Astrocyte (in vitro differentiated cells and primary cell): ENCODE results near the gene KCNA3. TPM values are rescaled to one million over a fixed set of nuclear protein-coding genes. Genes with fewer than 3 reads are reported as not detected.

Source experiments
- DNase-seq: peaks from one replicate; pipeline ENCODE4 v3.0.0-alpha.2; 2010; ENCODE audit warnings: low read depth
- FAIRE-seq: peaks from 2 replicates; lab custom pipeline; 2011; peaks lifted over from hg19 to GRCh38; lab: Jason Lieb, UNC
- H2AFZ ChIP-seq: 2 replicates; pipeline ENCODE4 v1.6.0; 2012; ENCODE audit warnings: low read depth, low read length, inconsistent platforms
- H3K27ac ChIP-seq: 2 replicates; pipeline ENCODE4 v1.5.1; 2011; ENCODE audit warnings: low read depth, low read length, inconsistent platforms
- H3K27me3 ChIP-seq: 2 replicates; pipeline ENCODE4 v1.6.0; 2011; ENCODE audit warnings: low read length, inconsistent platforms; ENCODE audit not compliant: insufficient read depth
- H3K36me3 ChIP-seq: 2 replicates; pipeline ENCODE4 v1.5.1; 2011; ENCODE audit warnings: low read length, inconsistent platforms; ENCODE audit not compliant: insufficient read depth
- H3K4me1 ChIP-seq: 2 replicates; pipeline ENCODE4 v1.5.1; 2011; ENCODE audit warnings: low read length, inconsistent platforms; ENCODE audit not compliant: insufficient read depth
- H3K4me2 ChIP-seq: 2 replicates; pipeline ENCODE4 v1.6.0; 2012; ENCODE audit warnings: low read length, inconsistent platforms
- H3K4me3 ChIP-seq: 2 replicates; pipeline ENCODE4 v1.5.1; 2011; ENCODE audit warnings: low read depth, mild to moderate bottlenecking, low read length, inconsistent platforms; ENCODE audit not compliant: insufficient read depth
- H3K79me2 ChIP-seq: 2 replicates; pipeline ENCODE4 v1.6.0; 2012; ENCODE audit warnings: mild to moderate bottlenecking, low read length, inconsistent platforms; ENCODE audit not compliant: insufficient read depth
- H3K9ac ChIP-seq: 2 replicates; pipeline ENCODE4 v1.6.0; 2012; ENCODE audit warnings: mild to moderate bottlenecking, low read length, inconsistent platforms
- H3K9me3 ChIP-seq: 2 replicates; pipeline ENCODE4 v1.5.1; 2012; ENCODE audit warnings: low read depth, mild to moderate bottlenecking, low read length, inconsistent platforms; ENCODE audit not compliant: insufficient read depth
- H4K20me1 ChIP-seq: 2 replicates; pipeline ENCODE4 v1.6.0; 2012; ENCODE audit warnings: low read length, inconsistent platforms; ENCODE audit not compliant: insufficient read depth
- H3K27ac Mint-ChIP-seq: one replicate; pipeline ENCODE4 v1.8.0; 2021; ENCODE audit warnings: mild to moderate bottlenecking, mixed read lengths; ENCODE audit not compliant: unreplicated experiment
- H3K27me3 Mint-ChIP-seq: one replicate; pipeline ENCODE4 v1.8.0; 2021; ENCODE audit warnings: low read depth, mixed read lengths; ENCODE audit not compliant: unreplicated experiment
- H3K36me3 Mint-ChIP-seq: one replicate; pipeline ENCODE4 v1.8.0; 2021; ENCODE audit warnings: low read depth, mixed read lengths; ENCODE audit not compliant: unreplicated experiment
- H3K4me1 Mint-ChIP-seq: one replicate; pipeline ENCODE4 v1.8.0; 2021; ENCODE audit warnings: low read depth, mixed read lengths; ENCODE audit not compliant: unreplicated experiment
- H3K4me3 Mint-ChIP-seq: one replicate; pipeline ENCODE4 v1.8.0; 2021; ENCODE audit warnings: mild to moderate bottlenecking, moderate library complexity, mixed read lengths; ENCODE audit not compliant: unreplicated experiment
- H3K9me3 Mint-ChIP-seq: one replicate; pipeline ENCODE4 v1.8.0; 2021; ENCODE audit warnings: mild to moderate bottlenecking, mixed read lengths; ENCODE audit not compliant: unreplicated experiment
- EZH2 ChIP-seq: IDR thresholded peaks from 2 replicates; pipeline ENCODE4 v1.6.1; 2012; ENCODE audit warnings: mild to moderate bottlenecking, low read length, inconsistent platforms; ENCODE audit not compliant: insufficient read depth
- total RNA-seq: library from RNA; stranded (reverse); gene quantifications from 2 replicates; pipeline ENCODE4 v1.2.1, GENCODE V29; 2021
- TF ChIP-seq, protein P1 (sequence below): IDR thresholded peaks from 2 replicates; pipeline ENCODE4 v1.5.1; 2011; ENCODE audit warnings: low read depth, mild to moderate bottlenecking, inconsistent platforms, low read length, moderate library complexity; ENCODE audit not compliant: insufficient read depth

The KCNA3 gene
- total RNA-seq, 1 donor from 2014 or later = 0.09 TPM

DNA sequence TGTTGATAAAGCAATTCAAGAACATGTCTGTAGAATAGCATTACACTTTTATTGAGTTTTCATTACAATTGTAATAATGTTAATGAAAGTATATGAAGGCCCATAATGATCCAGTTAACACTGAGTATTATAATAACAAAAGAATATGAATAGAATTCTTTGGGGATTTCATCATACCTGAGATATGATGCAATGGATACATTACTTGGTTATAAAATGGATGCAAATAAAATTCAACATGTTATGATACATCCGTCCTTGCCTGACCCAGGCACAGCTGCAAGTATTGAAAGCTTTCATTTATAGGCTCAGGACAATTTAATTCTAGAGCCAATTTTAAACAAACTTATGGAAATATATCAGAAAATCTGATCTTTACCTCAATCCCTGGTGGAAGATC is 8.2 kb upstream of the KCNA3 start:
- H3K36me3 Mint-ChIP-seq = no peaks in the 10 kb centered on the region
- Histone ChIP-seq H3K4me1 (no peaks in the 10 kb centered on the region), H3K27me3 (no peaks in the 10 kb centered on the region), H3K27ac (no peak overlapping the region), H4K20me1 (no peaks in the 10 kb centered on the region), H3K36me3 (no peaks in the 10 kb centered on the region), H3K4me2 (no peak overlapping the region), H2AFZ (no peak overlapping the region), H3K79me2 (no peaks in the 10 kb centered on the region), H3K9me3 (no peaks in the 10 kb centered on the region), H3K4me3 (no peak overlapping the region), H3K9ac (no peak overlapping the region)
- no peak overlapping the region for H3K27ac Mint-ChIP-seq
- FAIRE-seq (no peak), DNase-seq (no peak)
- H3K27me3 Mint-ChIP-seq = peaks cover 31% of the 10 kb centered on the region
- H3K4me3 Mint-ChIP-seq = no peak overlapping the region
- peaks cover 5% of the 10 kb centered on the region for H3K4me1 Mint-ChIP-seq
- TF ChIP-seq, protein P1, sequence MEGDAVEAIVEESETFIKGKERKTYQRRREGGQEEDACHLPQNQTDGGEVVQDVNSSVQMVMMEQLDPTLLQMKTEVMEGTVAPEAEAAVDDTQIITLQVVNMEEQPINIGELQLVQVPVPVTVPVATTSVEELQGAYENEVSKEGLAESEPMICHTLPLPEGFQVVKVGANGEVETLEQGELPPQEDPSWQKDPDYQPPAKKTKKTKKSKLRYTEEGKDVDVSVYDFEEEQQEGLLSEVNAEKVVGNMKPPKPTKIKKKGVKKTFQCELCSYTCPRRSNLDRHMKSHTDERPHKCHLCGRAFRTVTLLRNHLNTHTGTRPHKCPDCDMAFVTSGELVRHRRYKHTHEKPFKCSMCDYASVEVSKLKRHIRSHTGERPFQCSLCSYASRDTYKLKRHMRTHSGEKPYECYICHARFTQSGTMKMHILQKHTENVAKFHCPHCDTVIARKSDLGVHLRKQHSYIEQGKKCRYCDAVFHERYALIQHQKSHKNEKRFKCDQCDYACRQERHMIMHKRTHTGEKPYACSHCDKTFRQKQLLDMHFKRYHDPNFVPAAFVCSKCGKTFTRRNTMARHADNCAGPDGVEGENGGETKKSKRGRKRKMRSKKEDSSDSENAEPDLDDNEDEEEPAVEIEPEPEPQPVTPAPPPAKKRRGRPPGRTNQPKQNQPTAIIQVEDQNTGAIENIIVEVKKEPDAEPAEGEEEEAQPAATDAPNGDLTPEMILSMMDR = no peak
- no peak for TF ChIP-seq EZH2
- H3K9me3 Mint-ChIP-seq = peaks cover 2% of the 10 kb centered on the region

DNA sequence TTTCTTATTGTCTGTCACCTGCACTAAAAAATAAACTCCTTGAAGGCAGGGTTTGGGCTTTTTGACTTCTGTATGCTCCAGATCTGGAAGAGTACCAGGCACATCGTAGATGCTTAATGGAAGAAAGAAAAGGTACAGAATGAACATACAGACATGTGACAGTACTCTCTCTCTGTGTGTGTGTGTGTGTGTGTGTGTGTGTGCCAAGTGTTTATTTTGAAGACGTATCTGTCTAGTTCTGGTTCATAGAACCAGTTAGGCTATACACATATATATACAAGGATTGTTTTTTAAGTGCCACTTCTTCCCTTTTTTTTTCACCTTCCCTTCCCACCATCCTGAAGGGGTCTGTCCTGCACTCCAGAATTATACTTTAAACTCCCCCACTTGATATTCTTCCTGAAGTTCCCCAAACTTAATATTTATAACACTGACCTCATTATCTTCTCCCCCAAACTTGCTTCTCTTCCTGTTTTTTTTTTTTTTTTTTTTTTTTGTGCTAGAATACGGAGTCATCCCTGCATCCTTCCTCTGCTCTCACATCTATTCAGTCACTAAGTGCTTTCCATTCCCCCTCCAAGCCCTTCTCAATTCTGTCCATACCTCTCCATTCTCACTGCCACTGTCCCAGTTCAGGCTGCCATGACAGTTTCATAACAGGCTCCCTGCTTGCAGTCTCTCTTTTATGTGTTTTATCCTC is 5.4 kb upstream of the KCNA3 start:
- Histone ChIP-seq H3K4me3 (no peak overlapping the region), H3K27ac (no peak overlapping the region), H3K79me2 (no peaks in the 10 kb centered on the region), H2AFZ (no peak overlapping the region), H3K9me3 (no peaks in the 10 kb centered on the region), H4K20me1 (no peaks in the 10 kb centered on the region), H3K27me3 (peaks cover 16% of the 10 kb centered on the region), H3K4me2 (no peak overlapping the region), H3K9ac (no peak overlapping the region), H3K36me3 (no peaks in the 10 kb centered on the region), H3K4me1 (no peaks in the 10 kb centered on the region)
- Mint-ChIP-seq H3K9me3 (peaks cover 2% of the 10 kb centered on the region), H3K4me3 (no peak overlapping the region), H3K36me3 (no peaks in the 10 kb centered on the region), H3K4me1 (peaks cover 6% of the 10 kb centered on the region), H3K27me3 (peaks cover 49% of the 10 kb centered on the region), H3K27ac (no peak overlapping the region)
- FAIRE-seq (no peak), DNase-seq (no peak)
- no peak for TF ChIP-seq EZH2
- TF ChIP-seq, protein P1 = no peak

DNA sequence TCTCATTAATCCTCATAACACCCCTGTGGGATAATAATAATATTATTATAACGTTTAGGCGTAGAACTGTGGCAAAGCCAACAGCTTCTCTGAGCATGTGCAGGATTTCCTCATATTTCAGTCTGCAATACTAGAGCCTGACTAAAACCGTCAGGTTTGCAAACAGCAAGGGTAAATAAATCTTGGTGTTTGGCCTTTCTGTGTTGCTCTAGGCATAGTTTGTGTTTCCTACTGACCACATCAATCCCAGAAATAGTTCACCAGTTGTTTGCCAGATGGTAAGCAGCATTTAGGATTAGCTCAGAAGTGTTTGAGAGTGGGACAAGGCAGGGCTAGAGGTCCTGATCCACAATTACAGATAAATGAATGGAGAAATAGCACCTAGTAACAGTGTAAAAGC is 2.8 kb upstream of the KCNA3 start:
- DNase-seq = no peak
- Histone ChIP-seq H3K27me3 (peaks cover 35% of the 10 kb centered on the region), H3K9ac (no peak overlapping the region), H3K79me2 (no peaks in the 10 kb centered on the region), H3K4me1 (no peaks in the 10 kb centered on the region), H3K4me2 (no peak overlapping the region), H2AFZ (no peak overlapping the region), H3K9me3 (peaks cover 12% of the 10 kb centered on the region), H3K4me3 (no peak overlapping the region), H3K36me3 (no peaks in the 10 kb centered on the region), H3K27ac (no peak overlapping the region), H4K20me1 (no peaks in the 10 kb centered on the region)
- no peak for FAIRE-seq
- H3K4me3 Mint-ChIP-seq = no peak overlapping the region
- H3K36me3 Mint-ChIP-seq = peaks cover 7% of the 10 kb centered on the region
- H3K27me3 Mint-ChIP-seq = peaks cover 64% of the 10 kb centered on the region
- no peak overlapping the region for H3K27ac Mint-ChIP-seq
- TF ChIP-seq EZH2 = no peak
- TF ChIP-seq, protein P1 = no peak
- H3K9me3 Mint-ChIP-seq = peaks cover 14% of the 10 kb centered on the region
- peaks cover 2% of the 10 kb centered on the region for H3K4me1 Mint-ChIP-seq
